ENCODE data around the gene PAK1. TPM values are rescaled to one million over a fixed set of nuclear protein-coding genes. Genes with fewer than 3 reads are reported as not detected.

PAK1 gene
- polyA plus RNA-seq, 1 donor (not counting 4 experiments of a cell fraction or from before 2014, with no cell fraction given): 78.2 TPM

DNA sequence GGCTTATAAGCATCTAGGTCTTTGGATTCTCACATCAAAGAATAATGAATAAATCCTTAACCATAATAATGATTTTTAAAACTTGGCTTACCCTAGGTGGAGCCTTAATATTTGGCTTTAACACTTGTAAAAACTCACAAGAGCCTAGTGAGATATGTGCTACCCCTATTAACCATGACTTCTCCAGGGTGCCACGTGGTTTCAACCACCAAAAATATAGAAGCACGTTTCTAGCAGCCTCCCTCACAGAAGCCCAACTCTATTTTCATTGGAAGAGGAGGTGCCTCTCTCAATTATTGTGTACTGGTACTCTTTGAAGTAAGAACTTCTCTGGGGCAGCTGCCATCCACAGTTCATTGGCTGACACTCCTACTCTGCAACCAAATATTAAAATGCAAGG, 125.9 kb downstream of the PAK1 start:
- dilution Hi-C loops (cut with MboI; ENCODE audit: extremely low pct_ligation_motif_present, low sequenced_read_pairs): no loop called here
- no peak for FAIRE-seq

DNA sequence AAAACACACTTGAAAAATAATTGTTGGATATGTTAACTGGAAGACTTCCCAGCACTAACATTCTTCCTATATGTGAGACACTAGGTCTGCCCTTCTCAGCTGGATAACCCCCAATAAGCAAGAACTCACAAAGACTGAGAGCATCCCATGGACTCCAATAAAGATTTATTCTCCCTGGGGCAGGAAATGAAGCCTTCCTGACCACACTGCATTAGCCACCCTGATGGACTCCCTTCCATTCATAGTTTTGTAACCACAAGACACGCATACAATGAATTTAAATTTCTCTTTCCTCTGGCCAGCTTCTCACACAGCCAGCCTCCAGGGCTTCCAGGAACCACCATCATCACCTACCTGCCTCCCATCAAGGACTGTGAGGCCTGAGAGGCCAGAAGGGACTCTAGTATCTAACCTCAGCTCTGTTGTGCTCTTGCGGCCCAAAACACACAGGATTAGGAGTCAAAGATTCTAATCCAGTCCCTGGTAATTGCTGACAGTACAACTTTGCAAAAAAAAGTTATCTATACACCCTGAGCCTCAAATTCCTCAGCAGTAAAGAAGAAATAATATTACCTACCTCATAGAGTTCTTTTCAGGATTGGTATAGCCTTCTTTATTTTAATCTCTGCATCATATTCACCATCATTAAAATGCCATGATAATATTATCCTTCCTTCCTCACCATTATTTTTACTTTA, 126.8 kb downstream of the PAK1 start:
- H3K79me2 ChIP-seq (ENCODE audit: control insufficient read depth, insufficient read depth, low read length): no peaks in the 10 kb centered on the region
- H3K27me3 ChIP-seq (ENCODE audit: control insufficient read depth, extremely low read depth, insufficient read depth, low read length): no peaks in the 10 kb centered on the region
- peak overlapping the region; percentile 23 for H3K4me2 ChIP-seq (ENCODE audit: control insufficient read depth, extremely low read depth, insufficient read depth, low read depth, low read length)
- DNase-seq (ENCODE audit: low read depth, low spot score) (no peak), FAIRE-seq (no peak)
- TF ChIP-seq CTCF (optimal IDR thresholded peaks at IDR 0.05 in 1 of 3, IDR thresholded peaks at IDR 0.05 in 1 of 3, conservative IDR thresholded peaks at IDR 0.05 in 1 of 3; ENCODE audit: extremely low read depth in 1 of 3, insufficient read depth in 2 of 3, low read length in 3 of 3) (no peak), EZH2 (IDR thresholded peaks at IDR 0.05; ENCODE audit: low read length) (no peak)
- no peaks in the 10 kb centered on the region for H3K9me3 ChIP-seq (ENCODE audit: control insufficient read depth, low read depth, low read length)
- no peak overlapping the region for H3K9ac ChIP-seq (ENCODE audit: control insufficient read depth, extremely low read depth, insufficient read depth, low read length)
- H4K20me1 ChIP-seq (ENCODE audit: control insufficient read depth, extremely low read depth, insufficient read depth, low read length): no peaks in the 10 kb centered on the region
- no peak overlapping the region for H3K4me3 ChIP-seq (ENCODE audit: control insufficient read depth in 2 of 3, extremely low read depth in 1 of 3, insufficient read depth in 2 of 3, low read depth in 1 of 3, low read length in 3 of 3)
- no peak overlapping the region for H3K27ac ChIP-seq (ENCODE audit: control insufficient read depth, insufficient read depth, low read length)
- dilution Hi-C loops (cut with MboI; ENCODE audit: extremely low pct_ligation_motif_present, low sequenced_read_pairs): no loop called here
- no peaks in the 10 kb centered on the region for H3K9me1 ChIP-seq (ENCODE audit: control insufficient read depth, extremely low read depth, insufficient read depth, low read length)
- peaks cover 24% of the 10 kb centered on the region for H3K4me1 ChIP-seq (ENCODE audit: control insufficient read depth, extremely low read depth, insufficient read depth, low read length)
- H3K36me3 ChIP-seq (ENCODE audit: control insufficient read depth in 2 of 2, extremely low read depth in 1 of 2, insufficient read depth in 2 of 2, low read length in 2 of 2): peaks cover 0 to 12% of the 10 kb centered on the region in 2 experiments
- no peak overlapping the region for H2AFZ ChIP-seq (ENCODE audit: control insufficient read depth, low read length)

More for the DNA sequence above, 125.9 kb downstream of the PAK1 start:
- TF ChIP-seq EZH2 (IDR thresholded peaks at IDR 0.05; ENCODE audit: low read length) (no peak), CTCF (optimal IDR thresholded peaks at IDR 0.05 in 1 of 3, IDR thresholded peaks at IDR 0.05 in 1 of 3, conservative IDR thresholded peaks at IDR 0.05 in 1 of 3; ENCODE audit: extremely low read depth in 1 of 3, insufficient read depth in 2 of 3, low read length in 3 of 3) (no peak)
- Histone ChIP-seq H3K9me3 (ENCODE audit: control insufficient read depth, low read depth, low read length) (no peaks in the 10 kb centered on the region), H3K36me3 (ENCODE audit: control insufficient read depth in 2 of 2, extremely low read depth in 1 of 2, insufficient read depth in 2 of 2, low read length in 2 of 2) (peaks cover 0 to 12% of the 10 kb centered on the region in 2 experiments), H4K20me1 (ENCODE audit: control insufficient read depth, extremely low read depth, insufficient read depth, low read length) (no peaks in the 10 kb centered on the region), H2AFZ (ENCODE audit: control insufficient read depth, low read length) (no peak overlapping the region), H3K79me2 (ENCODE audit: control insufficient read depth, insufficient read depth, low read length) (no peaks in the 10 kb centered on the region), H3K4me3 (ENCODE audit: control insufficient read depth in 2 of 3, extremely low read depth in 1 of 3, insufficient read depth in 2 of 3, low read depth in 1 of 3, low read length in 3 of 3) (no peak overlapping the region), H3K4me2 (ENCODE audit: control insufficient read depth, extremely low read depth, insufficient read depth, low read depth, low read length) (no peak overlapping the region), H3K27me3 (ENCODE audit: control insufficient read depth, extremely low read depth, insufficient read depth, low read length) (no peaks in the 10 kb centered on the region), H3K27ac (ENCODE audit: control insufficient read depth, insufficient read depth, low read length) (no peak overlapping the region), H3K9me1 (ENCODE audit: control insufficient read depth, extremely low read depth, insufficient read depth, low read length) (no peaks in the 10 kb centered on the region), H3K4me1 (ENCODE audit: control insufficient read depth, extremely low read depth, insufficient read depth, low read length) (peaks cover 31% of the 10 kb centered on the region), H3K9ac (ENCODE audit: control insufficient read depth, extremely low read depth, insufficient read depth, low read length) (no peak overlapping the region)
- DNase-seq (ENCODE audit: low read depth, low spot score): no peak
